ENCODE results near the gene AR. TPM values are rescaled to one million over a fixed set of nuclear protein-coding genes. Genes with fewer than 3 reads are reported as not detected.

The AR gene
- total and polyA plus RNA-seq, 2 donors (not counting 1 experiment from before 2014, with no cell fraction given) = not detected

GRCh38 chrX:67652543-67652942 lies 108.7 kb downstream of the AR start:
- no peaks in the 10 kb centered on the region for H4K20me1 ChIP-seq (ENCODE audit: control insufficient read depth, insufficient read depth, low read length, poor library complexity, severe bottlenecking)
- POLR2A ChIA-PET = no interaction called here
- no peaks in the 10 kb centered on the region for H3K79me2 ChIP-seq (ENCODE audit: control insufficient read depth, insufficient read depth, low read length)
- ATAC-seq (ENCODE audit: low read depth) (no peak), DNase-seq (no peak)
- H3K36me3 ChIP-seq (replicated peaks in 1 of 2; ENCODE audit: control extremely low read depth in 1 of 2, control insufficient read depth in 1 of 2, extremely low read depth in 1 of 2, insufficient read depth in 2 of 2, low read length in 1 of 2) = no peaks in the 10 kb centered on the region
- H2AFZ ChIP-seq (ENCODE audit: insufficient read depth, low read depth, low read length, poor library complexity, severe bottlenecking) = no peak overlapping the region
- H3K4me3 Mint-ChIP-seq = no peak overlapping the region
- H3K27me3 Mint-ChIP-seq = no peaks in the 10 kb centered on the region
- H3K4me2 ChIP-seq (replicated peaks; ENCODE audit: low read depth, low read length, poor library complexity, severe bottlenecking) = no peak overlapping the region
- TF ChIP-seq, protein P1, sequence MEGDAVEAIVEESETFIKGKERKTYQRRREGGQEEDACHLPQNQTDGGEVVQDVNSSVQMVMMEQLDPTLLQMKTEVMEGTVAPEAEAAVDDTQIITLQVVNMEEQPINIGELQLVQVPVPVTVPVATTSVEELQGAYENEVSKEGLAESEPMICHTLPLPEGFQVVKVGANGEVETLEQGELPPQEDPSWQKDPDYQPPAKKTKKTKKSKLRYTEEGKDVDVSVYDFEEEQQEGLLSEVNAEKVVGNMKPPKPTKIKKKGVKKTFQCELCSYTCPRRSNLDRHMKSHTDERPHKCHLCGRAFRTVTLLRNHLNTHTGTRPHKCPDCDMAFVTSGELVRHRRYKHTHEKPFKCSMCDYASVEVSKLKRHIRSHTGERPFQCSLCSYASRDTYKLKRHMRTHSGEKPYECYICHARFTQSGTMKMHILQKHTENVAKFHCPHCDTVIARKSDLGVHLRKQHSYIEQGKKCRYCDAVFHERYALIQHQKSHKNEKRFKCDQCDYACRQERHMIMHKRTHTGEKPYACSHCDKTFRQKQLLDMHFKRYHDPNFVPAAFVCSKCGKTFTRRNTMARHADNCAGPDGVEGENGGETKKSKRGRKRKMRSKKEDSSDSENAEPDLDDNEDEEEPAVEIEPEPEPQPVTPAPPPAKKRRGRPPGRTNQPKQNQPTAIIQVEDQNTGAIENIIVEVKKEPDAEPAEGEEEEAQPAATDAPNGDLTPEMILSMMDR (IDR thresholded peaks at IDR 0.05) = no peak
- TF ChIP-seq EZH2 (IDR thresholded peaks at IDR 0.05; ENCODE audit: borderline replicate concordance, insufficient read depth, low read depth, low read length, poor library complexity, severe bottlenecking) = no peak
- intact Hi-C loops (cut with micrococcal nuclease) = no loop called here
- no peak overlapping the region for H3K27ac Mint-ChIP-seq
- no peaks in the 10 kb centered on the region for H3K27me3 ChIP-seq (replicated peaks in 1 of 4; ENCODE audit: control extremely low read depth in 1 of 4, control insufficient read depth in 3 of 4, insufficient read depth in 4 of 4, low read length in 3 of 4)
- CTCF ChIA-PET = no interaction called here
- no peak overlapping the region for H3K4me3 ChIP-seq (ENCODE audit: control extremely low read depth in 1 of 5, extremely low read depth in 1 of 5, insufficient read depth in 1 of 5, low read depth in 2 of 5, low read length in 4 of 5)
- H3K9ac ChIP-seq (ENCODE audit: low read length) = no peak overlapping the region
- H3K4me1 ChIP-seq (ENCODE audit: control insufficient read depth in 2 of 2, insufficient read depth in 2 of 2, low read length in 2 of 2) = no peaks in the 10 kb centered on the region
- no peaks in the 10 kb centered on the region for H3K4me1 Mint-ChIP-seq
- no peak overlapping the region for H3K27ac ChIP-seq (ENCODE audit: low read length in 2 of 2)
- H3K9me3 ChIP-seq (ENCODE audit: control extremely low read depth in 1 of 3, control insufficient read depth in 2 of 3, insufficient read depth in 1 of 3, low read length in 2 of 3) = no peaks in the 10 kb centered on the region
- H3K9me3 Mint-ChIP-seq (ENCODE audit: insufficient read depth) = no peaks in the 10 kb centered on the region

DNA sequence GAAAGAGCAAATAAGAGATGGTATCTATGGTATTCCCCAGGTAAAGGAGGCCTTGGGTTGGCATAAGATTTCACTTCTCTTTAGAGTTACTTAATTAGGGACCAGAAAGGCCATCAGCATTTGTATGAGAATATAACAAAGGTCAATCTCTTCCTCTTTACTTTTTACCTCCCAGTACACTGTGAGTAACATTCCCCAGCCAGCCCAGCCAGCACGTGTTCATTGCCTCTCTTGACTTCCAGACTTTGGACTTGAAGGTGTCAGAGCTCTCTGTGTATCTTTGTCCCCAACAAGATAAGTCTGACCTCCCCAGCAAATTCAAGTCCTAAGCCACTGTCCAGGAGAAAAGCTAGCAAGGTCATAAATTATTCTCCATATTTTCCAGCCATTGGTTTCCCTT lies 110.5 kb downstream of the AR start:
- Histone ChIP-seq H2AFZ (ENCODE audit: insufficient read depth, low read depth, low read length, poor library complexity, severe bottlenecking) (no peak overlapping the region), H3K27ac (ENCODE audit: low read length in 2 of 2) (no peak overlapping the region), H3K4me2 (replicated peaks; ENCODE audit: low read depth, low read length, poor library complexity, severe bottlenecking) (no peak overlapping the region), H4K20me1 (ENCODE audit: control insufficient read depth, insufficient read depth, low read length, poor library complexity, severe bottlenecking) (no peaks in the 10 kb centered on the region), H3K4me3 (ENCODE audit: control extremely low read depth in 1 of 5, extremely low read depth in 1 of 5, insufficient read depth in 1 of 5, low read depth in 2 of 5, low read length in 4 of 5) (no peak overlapping the region), H3K4me1 (ENCODE audit: control insufficient read depth in 2 of 2, insufficient read depth in 2 of 2, low read length in 2 of 2) (no peaks in the 10 kb centered on the region), H3K9me3 (ENCODE audit: control extremely low read depth in 1 of 3, control insufficient read depth in 2 of 3, insufficient read depth in 1 of 3, low read length in 2 of 3) (no peaks in the 10 kb centered on the region), H3K9ac (ENCODE audit: low read length) (no peak overlapping the region), H3K36me3 (replicated peaks in 1 of 2; ENCODE audit: control extremely low read depth in 1 of 2, control insufficient read depth in 1 of 2, extremely low read depth in 1 of 2, insufficient read depth in 2 of 2, low read length in 1 of 2) (no peaks in the 10 kb centered on the region), H3K79me2 (ENCODE audit: control insufficient read depth, insufficient read depth, low read length) (no peaks in the 10 kb centered on the region), H3K27me3 (replicated peaks in 1 of 4; ENCODE audit: control extremely low read depth in 1 of 4, control insufficient read depth in 3 of 4, insufficient read depth in 4 of 4, low read length in 3 of 4) (no peaks in the 10 kb centered on the region)
- no peak for DNase-seq
- POLR2A ChIA-PET = no interaction called here
- intact Hi-C loops (cut with micrococcal nuclease) = no loop called here
- TF ChIP-seq, protein P1 (IDR thresholded peaks at IDR 0.05) = no peak
- no peak for TF ChIP-seq EZH2 (IDR thresholded peaks at IDR 0.05; ENCODE audit: borderline replicate concordance, insufficient read depth, low read depth, low read length, poor library complexity, severe bottlenecking)
- no peak overlapping the region for H3K4me3 Mint-ChIP-seq
- no peaks in the 10 kb centered on the region for H3K4me1 Mint-ChIP-seq
- no peak for ATAC-seq (ENCODE audit: low read depth)
- H3K27ac Mint-ChIP-seq = no peak overlapping the region
- H3K27me3 Mint-ChIP-seq = no peaks in the 10 kb centered on the region
- H3K9me3 Mint-ChIP-seq (ENCODE audit: insufficient read depth) = no peaks in the 10 kb centered on the region
- CTCF ChIA-PET = no interaction called here
- WGBS (ENCODE audit: insufficient coverage) = 17% methylated on average over 1 of the region's 1 CpG

All from B cell (primary cell).